ELF-1 (cell line): ENCODE data around the gene RAB11B.
A peak's percentile ranks its signal among the peaks of the same experiment; 100 is the strongest.
"Not testable (repeated sequence)": the region's sequence is repeated elsewhere in the genome, so short reads cannot be mapped to it uniquely, and the experiment has no call there.

ENCODE experiments used
- DNase-seq: peaks from one replicate; pipeline ENCODE4 v3.0.0-alpha.2; 2016; ENCODE audit warnings: low read depth, low spot score

The RAB11B gene

GRCh38 chr19:8370176-8371010 lies 19.8 kb upstream of the RAB11B start:
- DNase-seq: no peak

GRCh38 chr19:8371011-8371804 lies 19.0 kb upstream of the RAB11B start:
- no peak for DNase-seq

- peak; percentile 57 for DNase-seq
These were observed 16.0 kb upstream of the RAB11B start for GRCh38 chr19:8373867-8374813.

- DNase-seq: not testable (repeated sequence)
These were observed 14.4 kb upstream of the RAB11B start for GRCh38 chr19:8375766-8376165.

GRCh38 chr19:8376373-8376974 lies 13.7 kb upstream of the RAB11B start:
- DNase-seq: not testable (repeated sequence)

- no peak for DNase-seq
These were observed 12.6 kb upstream of the RAB11B start for GRCh38 chr19:8377598-8377997.

GRCh38 chr19:8379156-8379891 lies 10.8 kb upstream of the RAB11B start:
- DNase-seq: not testable (repeated sequence)

GRCh38 chr19:8384569-8384968 lies 5.6 kb upstream of the RAB11B start:
- DNase-seq: not testable (repeated sequence)

- not testable (repeated sequence) for DNase-seq
These were observed 5.1 kb upstream of the RAB11B start for GRCh38 chr19:8385103-8385502.

- DNase-seq: not testable (repeated sequence)
These were observed 4.6 kb upstream of the RAB11B start for GRCh38 chr19:8385566-8385965.

- DNase-seq: not testable (repeated sequence)
These were observed 3.7 kb upstream of the RAB11B start for GRCh38 chr19:8386419-8386818.

GRCh38 chr19:8386990-8387389 lies 3.2 kb upstream of the RAB11B start:
- DNase-seq: no peak

GRCh38 chr19:8387688-8388611 lies 2.2 kb upstream of the RAB11B start:
- no peak for DNase-seq

GRCh38 chr19:8388612-8388958 lies 1.6 kb upstream of the RAB11B start:
- no peak for DNase-seq

GRCh38 chr19:8390617-8390981 lies 439 bp downstream of the RAB11B start:
- DNase-seq: peak; percentile 88

- no peak for DNase-seq
These were observed 1.2 kb downstream of the RAB11B start for GRCh38 chr19:8391198-8392016.

- no peak for DNase-seq
These were observed 1.9 kb downstream of the RAB11B start for GRCh38 chr19:8392017-8392591.

GRCh38 chr19:8393192-8393870 lies 3.2 kb downstream of the RAB11B start:
- no peak for DNase-seq
